BLaER1 treated with 17β-estradiol and CSF1 and Interleukin-3, amounts not matched to agents 10 nM and 100 nM (cell line): ENCODE data around the gene BACE1-AS.

Experiments used
- H3K27ac ChIP-seq, 11 experiments: shearing (Covaris generic); formaldehyde crosslinking; 2 replicates each; pipeline ENCODE4 v1.8.1; 2022
- H3K27me3 ChIP-seq, 11 experiments: shearing (Covaris generic); formaldehyde crosslinking; 2 replicates each; pipeline ENCODE4 v1.8.1; 2022
- H3K36me3 ChIP-seq, 11 experiments: shearing (Covaris generic); formaldehyde crosslinking; 2 replicates each; pipeline ENCODE4 v1.8.1; 2022
- H3K4me1 ChIP-seq, 10 experiments: shearing (Covaris generic); formaldehyde crosslinking; 2 replicates each; pipeline ENCODE4 v1.8.1; 2022
- H3K4me2 ChIP-seq, 11 experiments: shearing (Covaris generic); formaldehyde crosslinking; 2 replicates each; pipeline ENCODE4 v1.8.1; 2022
- H3K4me3 ChIP-seq, 10 experiments: shearing (Covaris generic); formaldehyde crosslinking; 2 replicates each; pipeline ENCODE4 v1.8.1; 2022
- H3K9ac ChIP-seq, 11 experiments: shearing (Covaris generic); formaldehyde crosslinking; 2 replicates each; pipeline ENCODE4 v1.8.1; 2022
- H3K9me3 ChIP-seq, 11 experiments: shearing (Covaris generic); formaldehyde crosslinking; replicated peaks in 1 of 11; 2 replicates each; pipeline ENCODE4 v1.8.1; 2022
- H4K20me1 ChIP-seq, 11 experiments: shearing (Covaris generic); formaldehyde crosslinking; 2 replicates each; pipeline ENCODE4 v1.8.1; 2022
- Cebpa-rat ChIP-seq, 11 experiments: shearing (Covaris generic); IDR thresholded peaks; 2 replicates each; pipeline ENCODE4 v1.8.1; 2022

Gene BACE1-AS

DNA sequence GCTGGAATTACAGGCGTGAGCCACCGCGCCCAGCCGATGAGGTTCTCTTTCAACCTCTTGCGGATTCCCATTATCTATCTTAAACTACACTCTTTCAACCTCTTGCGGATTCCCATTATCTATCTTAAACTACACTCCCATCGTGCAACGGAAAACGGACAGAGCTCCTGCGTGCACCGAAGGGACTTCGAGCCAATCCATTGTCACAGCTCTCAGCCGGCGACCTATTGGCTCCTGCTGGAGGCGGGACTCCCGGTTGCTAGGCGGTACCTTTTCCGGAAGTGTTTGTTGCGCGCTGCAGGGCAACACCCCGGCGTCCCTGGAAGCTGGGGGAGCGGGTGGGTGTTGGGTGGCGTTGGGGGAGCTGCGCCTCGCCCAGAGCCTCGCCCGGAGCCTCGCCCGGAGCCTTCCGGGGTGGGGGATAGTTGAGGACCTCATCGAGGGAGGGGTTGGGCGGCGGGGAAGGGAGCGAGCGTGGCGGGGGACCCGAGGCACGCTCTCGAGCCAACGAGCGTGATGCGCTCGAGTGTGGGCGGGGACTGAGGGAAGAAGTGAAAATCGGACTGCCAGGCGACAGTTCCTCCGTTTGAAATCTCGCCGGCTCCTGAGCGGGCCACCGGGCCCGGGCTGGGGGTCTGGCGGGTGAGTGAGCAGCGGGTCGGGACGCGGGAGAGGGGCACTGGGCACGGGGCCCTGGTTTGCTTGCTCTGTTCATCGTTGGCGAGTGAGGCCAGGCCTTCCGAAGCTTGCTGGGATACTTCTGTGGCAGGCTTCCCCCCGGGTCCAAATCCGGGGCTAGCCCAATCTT lies 36.6 kb downstream of the BACE1-AS start, which contains the start of gene CEP164:
TSS of gene CEP164 (plus strand) at position 288 of the 808 bp plus-strand sequence. CDS start 10,733 bp downstream, outside the sequence.
- no peaks in the 10 kb centered on the region for H3K9me3 ChIP-seq
- H3K27me3 ChIP-seq = no peaks in the 10 kb centered on the region
- H3K27ac ChIP-seq = peak within 1 kb of the TSS; percentile 68 to 92 (median 79)
- peaks cover 12 to 27% (median 15%) of the 10 kb centered on the region in 10 experiments for H3K4me1 ChIP-seq
- H3K36me3 ChIP-seq = 0 out of 22 replicates have a peak, but pooled peaks cover 0 to 5% (median 0%) of the 10 kb centered on the region in 11 experiments
- TF ChIP-seq Cebpa-rat (IDR thresholded peaks at IDR 0.05) = no peak
- peaks cover 0 to 8% (median 0%) of the 10 kb centered on the region in 11 experiments; a peak in 2 of 22 replicates for H4K20me1 ChIP-seq
- H3K4me2 ChIP-seq = peak within 1 kb of the TSS; percentile 85 to 96 (median 92)
- peak within 1 kb of the TSS; percentile 66 to 81 (median 73) for H3K4me3 ChIP-seq
- H3K9ac ChIP-seq = peak within 1 kb of the TSS; percentile 78 to 93 (median 87)

DNA sequence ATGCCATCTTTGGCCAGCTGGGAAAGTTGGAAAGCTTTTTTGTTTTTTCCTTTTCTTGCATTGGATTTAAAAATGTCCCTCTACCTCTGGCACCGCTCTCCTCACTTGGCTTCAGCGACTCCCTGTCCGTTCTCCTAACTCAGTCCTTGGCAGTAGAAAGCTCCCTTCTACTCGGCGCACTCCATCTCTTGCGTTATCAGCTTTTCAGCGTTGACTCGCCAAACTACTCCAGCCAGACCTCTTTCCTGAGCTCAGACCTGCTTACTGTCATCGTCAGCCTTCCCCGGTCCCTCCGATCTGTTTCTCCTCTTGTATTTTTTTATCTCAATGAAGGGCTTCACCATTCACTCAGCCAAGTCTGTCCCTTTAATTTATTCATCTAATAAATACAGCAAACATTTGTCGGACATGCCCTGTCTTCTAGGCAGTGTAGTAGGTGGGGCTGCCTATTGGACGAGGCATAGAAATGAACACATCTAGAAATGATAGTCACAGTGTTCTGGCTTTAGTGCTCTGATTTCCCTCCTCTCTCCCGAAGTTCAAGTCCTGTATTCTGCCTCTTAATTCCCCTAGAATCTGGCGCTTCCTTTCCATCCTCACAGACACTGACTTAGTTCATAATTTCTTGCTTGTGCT lies 37.3 kb downstream of the BACE1-AS start:
- peak overlapping the region; percentile 68 to 92 (median 79) for H3K27ac ChIP-seq
- peak overlapping the region; percentile 66 to 81 (median 73) for H3K4me3 ChIP-seq
- peak overlapping the region; percentile 78 to 93 (median 87) for H3K9ac ChIP-seq
- H3K9me3 ChIP-seq = no peaks in the 10 kb centered on the region
- H3K4me2 ChIP-seq = peak overlapping the region; percentile 85 to 96 (median 92)
- H3K27me3 ChIP-seq = no peaks in the 10 kb centered on the region
- H3K4me1 ChIP-seq = peaks cover 12 to 27% (median 16%) of the 10 kb centered on the region in 10 experiments
- peaks cover 0 to 8% (median 0%) of the 10 kb centered on the region in 11 experiments; a peak in 2 of 22 replicates for H4K20me1 ChIP-seq
- no peak for TF ChIP-seq Cebpa-rat (IDR thresholded peaks at IDR 0.05)
- H3K36me3 ChIP-seq = 0 out of 22 replicates have a peak, but pooled peaks cover 0 to 5% (median 0%) of the 10 kb centered on the region in 11 experiments

DNA sequence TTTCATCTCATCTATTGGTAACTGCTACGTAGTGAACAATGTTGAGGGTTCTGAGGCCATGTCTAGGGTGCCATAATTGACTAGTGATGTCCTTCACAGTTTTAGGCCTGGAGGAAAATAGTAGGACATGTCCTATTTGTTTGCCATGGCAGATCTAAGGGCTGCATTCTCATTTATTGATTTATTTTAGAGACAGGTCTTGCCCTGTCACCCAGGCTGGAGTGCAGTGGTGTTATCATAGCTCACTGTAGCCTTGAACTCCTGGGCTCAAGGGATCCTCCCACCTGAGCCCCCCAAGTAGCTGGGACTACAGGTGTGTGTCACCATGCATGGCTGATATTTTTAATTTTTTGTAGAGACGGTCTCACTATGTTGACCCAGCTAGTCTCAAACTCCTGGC lies 41.7 kb downstream of the BACE1-AS start:
- Histone ChIP-seq H3K4me2 (no peak overlapping the region), H3K36me3 (peaks cover 0 to 40% (median 3%) of the 10 kb centered on the region in 11 experiments; a peak in 6 of 22 replicates), H3K27me3 (no peaks in the 10 kb centered on the region), H3K4me1 (peaks cover 12 to 31% (median 20%) of the 10 kb centered on the region in 10 experiments), H4K20me1 (peaks cover 0 to 13% (median 0%) of the 10 kb centered on the region in 11 experiments; a peak in 2 of 22 replicates), H3K4me3 (no peak overlapping the region), H3K27ac (no peak overlapping the region), H3K9me3 (no peaks in the 10 kb centered on the region), H3K9ac (no peak overlapping the region)
- TF ChIP-seq Cebpa-rat (IDR thresholded peaks at IDR 0.05) = no peak

DNA sequence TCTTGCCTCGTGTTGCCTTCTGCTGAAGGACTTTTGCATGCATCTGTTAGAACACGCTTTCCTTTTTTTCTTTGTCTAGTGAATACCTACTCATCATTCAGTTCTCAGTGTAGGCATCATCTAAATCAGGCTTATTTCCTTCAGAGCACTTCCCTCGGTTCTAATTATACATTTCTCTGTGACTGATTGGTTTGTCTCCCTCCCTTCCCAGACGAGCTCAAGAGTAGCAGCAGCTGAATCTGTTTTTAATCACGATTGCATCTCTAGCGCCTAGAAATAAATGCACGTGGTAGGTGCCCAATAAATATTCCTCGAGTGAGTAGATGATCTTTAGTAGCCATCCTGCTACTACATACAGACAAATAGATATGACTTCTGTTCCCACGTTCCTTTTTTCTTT lies 42.8 kb downstream of the BACE1-AS start:
- Histone ChIP-seq H3K27me3 (no peaks in the 10 kb centered on the region), H3K4me2 (no peak overlapping the region), H3K9ac (no peak overlapping the region), H4K20me1 (peaks cover 0 to 19% (median 0%) of the 10 kb centered on the region in 11 experiments; a peak in 2 of 22 replicates), H3K27ac (no peak overlapping the region), H3K4me1 (peaks cover 4 to 27% (median 12%) of the 10 kb centered on the region in 10 experiments), H3K36me3 (peaks cover 0 to 51% (median 13%) of the 10 kb centered on the region in 11 experiments; a peak in 15 of 22 replicates), H3K4me3 (no peak overlapping the region), H3K9me3 (no peaks in the 10 kb centered on the region)
- TF ChIP-seq Cebpa-rat (IDR thresholded peaks at IDR 0.05) = no peak

DNA sequence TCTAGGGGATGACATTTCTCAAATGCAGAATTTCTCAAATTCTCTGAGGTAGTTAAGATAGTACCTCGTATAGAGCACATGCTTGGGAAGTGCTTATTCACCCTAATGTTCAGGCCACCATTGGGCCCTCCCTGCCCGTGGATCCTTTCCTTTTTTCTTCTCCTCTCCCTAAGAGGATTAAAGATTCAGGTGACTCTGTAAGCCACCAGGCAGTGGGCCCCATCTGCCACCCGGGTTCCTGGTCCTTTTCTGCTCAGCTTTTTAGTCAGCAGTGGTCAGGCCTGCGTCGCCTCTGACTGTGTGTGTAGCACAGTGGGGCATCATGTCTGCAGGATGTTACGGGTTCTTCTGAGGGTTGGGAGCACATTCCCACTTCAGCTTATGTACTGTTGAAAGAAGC lies 43.8 kb downstream of the BACE1-AS start:
- Histone ChIP-seq H3K36me3 (peaks cover 6 to 61% (median 23%) of the 10 kb centered on the region in 11 experiments; a peak in 18 of 22 replicates), H3K4me3 (no peak overlapping the region), H4K20me1 (peaks cover 0 to 19% (median 0%) of the 10 kb centered on the region in 11 experiments; a peak in 1 of 22 replicates), H3K9me3 (no peaks in the 10 kb centered on the region), H3K4me2 (no peak overlapping the region), H3K27ac (no peak overlapping the region), H3K9ac (no peak overlapping the region), H3K4me1 (peaks cover 0 to 17% (median 5%) of the 10 kb centered on the region in 10 experiments; a peak in 9 of 20 replicates), H3K27me3 (no peaks in the 10 kb centered on the region)
- no peak for TF ChIP-seq Cebpa-rat (IDR thresholded peaks at IDR 0.05)

DNA sequence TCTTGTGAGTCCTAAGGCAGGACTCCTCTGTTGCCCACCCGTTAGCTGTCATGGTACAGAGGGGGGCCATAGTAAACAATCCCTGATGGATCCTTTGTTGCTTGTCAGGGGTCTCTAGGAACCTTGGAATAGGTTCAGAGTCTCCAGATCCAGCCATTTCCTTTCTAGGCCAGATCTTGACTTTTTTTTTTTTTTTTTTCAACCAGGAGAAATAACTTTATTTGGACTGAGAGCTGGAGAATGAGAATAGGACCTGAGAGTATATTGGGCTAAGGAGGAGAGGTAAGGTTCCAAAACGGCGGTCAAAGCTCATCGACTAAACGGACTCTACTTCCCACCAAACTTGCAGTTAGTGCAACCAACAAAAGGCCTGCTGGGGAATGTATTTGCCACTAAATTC lies 44.3 kb downstream of the BACE1-AS start:
- Histone ChIP-seq H4K20me1 (peaks cover 0 to 19% (median 0%) of the 10 kb centered on the region in 11 experiments; a peak in 1 of 22 replicates), H3K4me1 (peaks cover 0 to 12% (median 5%) of the 10 kb centered on the region in 10 experiments; a peak in 8 of 20 replicates), H3K27me3 (no peaks in the 10 kb centered on the region), H3K27ac (no peak overlapping the region), H3K9me3 (no peaks in the 10 kb centered on the region), H3K36me3 (peaks cover 7 to 66% (median 28%) of the 10 kb centered on the region in 11 experiments; a peak in 20 of 22 replicates), H3K9ac (no peak overlapping the region), H3K4me2 (no peak overlapping the region), H3K4me3 (no peak overlapping the region)
- TF ChIP-seq Cebpa-rat (IDR thresholded peaks at IDR 0.05) = no peak

DNA sequence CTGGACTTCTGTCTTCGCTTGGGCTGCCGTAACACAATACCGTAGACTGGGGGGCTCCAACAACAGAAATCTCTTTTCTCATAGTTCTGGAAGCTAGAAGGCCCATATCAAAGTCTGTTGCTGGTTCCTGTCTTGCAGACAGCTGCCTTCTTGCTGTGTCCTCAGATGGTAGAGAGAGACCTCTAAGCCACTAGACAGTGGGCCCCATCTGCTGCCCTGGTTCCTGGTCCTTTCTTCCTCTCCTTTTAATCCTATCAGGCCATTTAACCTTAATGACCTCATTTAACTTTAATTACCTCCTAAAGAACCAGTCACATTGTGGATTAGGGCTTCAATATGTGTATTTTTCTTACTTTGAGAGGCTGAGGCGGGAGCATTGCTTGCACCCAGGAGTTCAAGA lies 45.9 kb downstream of the BACE1-AS start:
- Histone ChIP-seq H3K4me1 (peaks cover 0 to 7% (median 4%) of the 10 kb centered on the region in 10 experiments; a peak in 8 of 20 replicates), H3K27ac (no peak overlapping the region), H3K9me3 (no peaks in the 10 kb centered on the region), H3K4me3 (no peak overlapping the region), H3K27me3 (no peaks in the 10 kb centered on the region), H3K9ac (no peak overlapping the region), H3K36me3 (peaks cover 22 to 82% (median 45%) of the 10 kb centered on the region in 11 experiments; a peak in 21 of 22 replicates), H4K20me1 (peaks cover 0 to 19% (median 0%) of the 10 kb centered on the region in 11 experiments; a peak in 1 of 22 replicates), H3K4me2 (no peak overlapping the region)
- TF ChIP-seq Cebpa-rat (IDR thresholded peaks at IDR 0.05) = no peak
